Measurements from ENCODE around the gene LGMN. TPM values are rescaled to one million over a fixed set of nuclear protein-coding genes. Genes with fewer than 3 reads are reported as not detected.
"Not testable (repeated sequence)": the region's sequence is repeated elsewhere in the genome, so short reads cannot be mapped to it uniquely, and the experiment has no call there.

The LGMN gene
- total RNA-seq, 1 donor from 2014 or later: 90.3 TPM

DNA sequence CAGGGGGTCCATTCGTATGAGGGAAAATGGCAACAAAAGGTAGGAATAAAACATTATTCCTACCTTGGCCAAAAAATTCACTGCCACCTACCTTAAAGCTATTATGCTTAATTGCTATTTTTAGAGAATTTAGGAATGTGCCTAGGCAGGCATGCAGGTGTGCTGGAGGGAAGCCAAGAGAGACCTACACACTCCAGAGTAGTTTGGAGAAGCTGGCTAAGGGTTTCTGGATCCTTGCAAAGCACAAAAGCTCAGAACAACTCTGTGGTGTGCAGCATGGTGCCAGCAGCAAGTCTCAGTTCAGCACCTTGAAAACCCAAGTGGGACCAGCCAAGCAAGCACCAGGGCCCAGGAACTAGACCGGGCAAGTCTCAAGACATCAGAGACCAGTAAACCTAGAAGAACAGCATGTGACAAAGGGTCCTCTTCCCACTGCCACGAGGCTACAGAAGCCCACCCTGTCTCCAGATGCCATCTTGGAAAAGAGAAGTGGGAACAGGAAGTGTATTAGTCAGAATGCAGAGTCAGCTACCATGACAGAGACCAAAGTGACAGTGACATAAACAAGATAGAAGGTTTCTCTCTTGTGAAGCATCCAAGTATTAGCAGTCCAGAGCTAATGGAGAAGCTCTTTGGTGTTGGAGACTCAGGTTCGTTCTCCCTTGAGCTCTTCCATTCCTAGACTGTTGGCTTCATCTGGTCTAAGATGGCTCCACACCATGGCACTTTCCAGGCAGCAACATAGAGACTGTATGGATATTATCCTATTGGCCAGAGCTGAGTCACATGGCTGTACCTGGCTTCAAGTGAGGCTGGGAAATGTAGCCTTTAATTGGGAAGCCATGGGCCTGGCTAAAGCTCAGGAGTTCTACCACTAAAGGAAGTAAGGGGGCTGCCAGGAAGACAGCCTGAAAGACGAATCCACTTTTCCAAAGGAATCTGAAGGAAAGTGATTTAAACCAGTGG, 15.5 kb upstream of the LGMN start:
- not testable (repeated sequence) for H3K36me3 ChIP-seq (ENCODE audit: control insufficient read depth in 3 of 3, insufficient read depth in 3 of 3, low read length in 3 of 3); H3K9ac ChIP-seq (ENCODE audit: low read depth in 1 of 3, low read length in 3 of 3); H3K9me3 ChIP-seq (ENCODE audit: control insufficient read depth in 3 of 3, low read length in 3 of 3); H3K27me3 ChIP-seq (ENCODE audit: control insufficient read depth in 3 of 3, insufficient read depth in 3 of 3, low read length in 3 of 3); H3K4me1 ChIP-seq (ENCODE audit: control insufficient read depth in 3 of 3, insufficient read depth in 3 of 3, low read length in 3 of 3); H3K4me3 ChIP-seq (ENCODE audit: low read length in 3 of 3); H3K27ac ChIP-seq (ENCODE audit: low read depth, low read length)

DNA sequence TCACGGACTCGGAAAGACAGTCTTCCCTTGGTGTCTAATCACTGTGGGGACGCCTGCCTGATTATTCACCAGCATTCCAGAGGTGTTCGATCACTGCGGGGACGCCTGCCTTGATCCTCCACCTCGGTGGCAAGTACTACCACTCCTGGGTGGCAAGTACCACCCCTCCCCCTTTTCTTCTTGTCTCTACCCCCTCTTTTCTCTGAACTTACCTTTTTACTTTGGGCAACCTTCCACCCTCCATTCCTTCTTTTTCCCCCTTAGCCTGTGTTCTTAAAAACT, 12.0 kb upstream of the LGMN start:
- H3K36me3 ChIP-seq (ENCODE audit: control insufficient read depth in 3 of 3, insufficient read depth in 3 of 3, low read length in 3 of 3): no peaks in the 10 kb centered on the region
- H3K4me3 ChIP-seq (ENCODE audit: low read length in 3 of 3): no peak overlapping the region
- no peak overlapping the region for H3K27ac ChIP-seq (ENCODE audit: low read depth, low read length)
- H3K9me3 ChIP-seq (ENCODE audit: control insufficient read depth in 3 of 3, low read length in 3 of 3): no peaks in the 10 kb centered on the region
- no peaks in the 10 kb centered on the region for H3K4me1 ChIP-seq (ENCODE audit: control insufficient read depth in 3 of 3, insufficient read depth in 3 of 3, low read length in 3 of 3)
- H3K9ac ChIP-seq (ENCODE audit: low read depth in 1 of 3, low read length in 3 of 3): no peak overlapping the region
- peaks cover 0 to 5% (median 0%) of the 10 kb centered on the region in 3 donors for H3K27me3 ChIP-seq (ENCODE audit: control insufficient read depth in 3 of 3, insufficient read depth in 3 of 3, low read length in 3 of 3)

DNA sequence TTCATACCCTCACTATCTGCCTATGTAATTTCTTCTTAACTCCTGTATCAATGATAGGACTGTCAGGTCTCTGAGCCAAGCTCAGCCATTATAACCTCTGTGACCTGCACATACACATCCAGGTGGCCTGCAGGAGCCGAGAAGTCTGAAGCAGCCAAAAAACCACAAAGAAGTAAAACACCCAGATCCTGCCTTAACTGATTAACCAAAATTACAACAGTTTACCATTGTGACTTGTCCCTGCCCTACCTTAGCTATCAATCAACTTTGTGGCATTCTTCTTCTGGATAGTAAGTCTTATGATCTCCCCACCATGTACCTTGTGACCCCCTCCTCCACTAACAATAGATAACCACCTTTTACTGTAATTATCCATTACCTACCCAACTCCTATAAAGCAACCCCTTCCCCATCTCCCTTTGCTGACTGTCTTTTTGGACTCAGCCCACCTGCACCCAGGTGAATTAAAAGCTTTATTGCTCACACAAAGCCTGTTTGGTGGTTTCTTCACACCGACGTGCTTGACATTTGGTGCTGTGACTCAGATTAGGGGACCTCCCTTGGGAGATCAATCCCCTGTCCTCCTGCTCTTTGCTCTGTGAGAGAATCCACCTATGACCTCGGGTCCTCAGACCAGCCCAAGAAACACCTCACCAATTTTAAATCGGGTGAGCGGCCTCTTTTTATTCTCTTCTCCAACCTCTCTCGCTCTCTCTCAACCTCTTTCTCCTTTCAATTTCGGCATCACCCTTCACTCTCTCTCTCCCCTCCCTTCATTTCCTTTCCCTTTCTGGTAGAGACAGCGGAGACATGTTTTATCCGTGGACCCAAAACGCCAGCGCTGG, 11.5 kb upstream of the LGMN start:
- Histone ChIP-seq H3K27ac (ENCODE audit: low read depth, low read length) (no peak overlapping the region), H3K36me3 (ENCODE audit: control insufficient read depth in 3 of 3, insufficient read depth in 3 of 3, low read length in 3 of 3) (no peaks in the 10 kb centered on the region), H3K9ac (ENCODE audit: low read depth in 1 of 3, low read length in 3 of 3) (no peak overlapping the region), H3K27me3 (ENCODE audit: control insufficient read depth in 3 of 3, insufficient read depth in 3 of 3, low read length in 3 of 3) (peaks cover 0 to 5% (median 0%) of the 10 kb centered on the region in 3 donors), H3K9me3 (ENCODE audit: control insufficient read depth in 3 of 3, low read length in 3 of 3) (no peaks in the 10 kb centered on the region), H3K4me1 (ENCODE audit: control insufficient read depth in 3 of 3, insufficient read depth in 3 of 3, low read length in 3 of 3) (no peaks in the 10 kb centered on the region), H3K4me3 (ENCODE audit: low read length in 3 of 3) (no peak overlapping the region)

DNA sequence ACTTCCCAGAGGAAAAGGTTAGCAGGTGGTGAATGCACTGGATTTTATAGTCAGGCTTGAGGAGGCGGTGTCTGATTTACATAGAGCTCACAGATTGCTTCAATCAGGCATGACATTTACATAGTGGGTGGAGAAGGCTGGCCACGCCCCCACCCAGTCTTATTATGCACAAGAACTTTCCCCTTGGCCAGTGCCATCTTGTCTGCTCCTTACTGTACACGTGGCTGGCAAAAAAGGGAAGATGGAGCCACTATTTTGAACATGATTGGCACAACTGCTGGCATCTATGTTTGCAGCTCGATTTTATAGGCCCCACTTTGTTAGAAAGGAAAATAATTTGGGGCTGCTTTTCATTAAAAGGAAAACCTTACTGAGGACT, 10.9 kb upstream of the LGMN start:
- peaks cover 0 to 5% (median 0%) of the 10 kb centered on the region in 3 donors for H3K27me3 ChIP-seq (ENCODE audit: control insufficient read depth in 3 of 3, insufficient read depth in 3 of 3, low read length in 3 of 3)
- H3K27ac ChIP-seq (ENCODE audit: low read depth, low read length): no peak overlapping the region
- H3K4me3 ChIP-seq (ENCODE audit: low read length in 3 of 3): no peak overlapping the region
- no peaks in the 10 kb centered on the region for H3K36me3 ChIP-seq (ENCODE audit: control insufficient read depth in 3 of 3, insufficient read depth in 3 of 3, low read length in 3 of 3)
- H3K4me1 ChIP-seq (ENCODE audit: control insufficient read depth in 3 of 3, insufficient read depth in 3 of 3, low read length in 3 of 3): no peaks in the 10 kb centered on the region
- H3K9ac ChIP-seq (ENCODE audit: low read depth in 1 of 3, low read length in 3 of 3): no peak overlapping the region
- no peaks in the 10 kb centered on the region for H3K9me3 ChIP-seq (ENCODE audit: control insufficient read depth in 3 of 3, low read length in 3 of 3)

DNA sequence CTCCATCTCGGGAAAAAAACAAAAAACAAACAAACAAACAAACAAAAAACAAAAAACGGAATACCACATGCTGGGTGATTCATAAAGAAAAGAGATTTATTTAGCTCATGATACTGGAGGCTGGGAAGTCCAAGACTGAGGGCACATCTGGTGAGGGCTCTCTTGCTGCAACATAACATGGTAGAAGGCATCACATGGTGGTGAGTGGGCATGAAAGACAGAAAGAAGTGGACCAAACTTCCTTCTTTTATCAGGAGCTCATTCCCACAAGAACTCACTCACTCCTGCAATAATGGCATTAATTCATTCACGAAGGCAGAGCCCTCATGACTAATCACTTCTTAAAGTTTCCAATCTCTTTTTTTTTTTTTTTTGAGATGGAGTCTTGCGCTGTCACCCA, 8.0 kb upstream of the LGMN start:
- H3K9me3 ChIP-seq (ENCODE audit: control insufficient read depth in 3 of 3, low read length in 3 of 3): no peaks in the 10 kb centered on the region
- H3K36me3 ChIP-seq (ENCODE audit: control insufficient read depth in 3 of 3, insufficient read depth in 3 of 3, low read length in 3 of 3): no peaks in the 10 kb centered on the region
- H3K27ac ChIP-seq (ENCODE audit: low read depth, low read length): no peak overlapping the region
- H3K27me3 ChIP-seq (ENCODE audit: control insufficient read depth in 3 of 3, insufficient read depth in 3 of 3, low read length in 3 of 3): peaks cover 0 to 5% (median 0%) of the 10 kb centered on the region in 3 donors
- H3K4me3 ChIP-seq (ENCODE audit: low read length in 3 of 3): no peak overlapping the region
- H3K9ac ChIP-seq (ENCODE audit: low read depth in 1 of 3, low read length in 3 of 3): no peak overlapping the region
- H3K4me1 ChIP-seq (ENCODE audit: control insufficient read depth in 3 of 3, insufficient read depth in 3 of 3, low read length in 3 of 3): no peaks in the 10 kb centered on the region

DNA sequence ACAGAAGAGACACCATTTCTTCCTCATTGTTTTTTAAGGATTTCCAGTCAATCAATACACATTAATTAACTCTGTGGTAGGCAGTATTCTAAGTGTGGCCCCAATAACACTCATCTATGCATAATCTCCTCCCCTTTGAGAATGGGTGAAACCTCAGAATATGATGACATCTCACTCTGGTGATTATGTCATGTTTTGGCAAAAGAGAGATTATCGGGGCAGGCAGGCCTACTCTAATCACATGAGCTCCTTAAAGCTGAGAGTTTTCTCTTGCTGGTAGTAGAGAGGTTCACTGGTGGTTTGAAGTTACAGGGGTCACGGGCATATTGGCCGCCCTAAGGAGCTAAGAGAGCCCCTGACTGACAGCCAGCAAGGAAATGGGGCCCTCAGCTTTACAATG, 7.1 kb upstream of the LGMN start:
- H3K27ac ChIP-seq (ENCODE audit: low read depth, low read length): no peak overlapping the region
- H3K9ac ChIP-seq (ENCODE audit: low read depth in 1 of 3, low read length in 3 of 3): no peak overlapping the region
- H3K9me3 ChIP-seq (ENCODE audit: control insufficient read depth in 3 of 3, low read length in 3 of 3): no peaks in the 10 kb centered on the region
- no peak overlapping the region for H3K4me3 ChIP-seq (ENCODE audit: low read length in 3 of 3)
- H3K4me1 ChIP-seq (ENCODE audit: control insufficient read depth in 3 of 3, insufficient read depth in 3 of 3, low read length in 3 of 3): no peaks in the 10 kb centered on the region
- H3K27me3 ChIP-seq (ENCODE audit: control insufficient read depth in 3 of 3, insufficient read depth in 3 of 3, low read length in 3 of 3): no peaks in the 10 kb centered on the region
- H3K36me3 ChIP-seq (ENCODE audit: control insufficient read depth in 3 of 3, insufficient read depth in 3 of 3, low read length in 3 of 3): no peaks in the 10 kb centered on the region

DNA sequence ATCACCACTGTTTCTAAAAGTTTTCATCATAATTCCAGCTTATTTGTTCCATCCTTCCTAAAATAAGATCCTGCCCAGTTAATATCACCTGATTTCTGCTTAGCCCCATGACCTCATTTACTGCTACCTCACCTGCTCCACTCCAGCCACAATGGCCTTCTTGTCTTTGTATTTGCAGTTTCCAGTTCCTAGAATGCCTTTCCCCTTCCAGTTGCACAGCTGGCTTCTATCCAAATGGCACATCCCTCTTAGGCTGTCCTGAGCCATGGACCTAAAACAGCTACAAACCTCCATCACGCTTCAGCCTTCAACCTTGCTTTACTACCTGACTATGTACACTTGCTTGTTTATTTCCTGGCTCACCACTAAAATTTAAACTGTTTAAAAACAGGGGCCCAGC, 6.5 kb upstream of the LGMN start:
- H3K4me3 ChIP-seq (ENCODE audit: low read length in 3 of 3): no peak overlapping the region
- H3K27me3 ChIP-seq (ENCODE audit: control insufficient read depth in 3 of 3, insufficient read depth in 3 of 3, low read length in 3 of 3): no peaks in the 10 kb centered on the region
- H3K36me3 ChIP-seq (ENCODE audit: control insufficient read depth in 3 of 3, insufficient read depth in 3 of 3, low read length in 3 of 3): no peaks in the 10 kb centered on the region
- no peak overlapping the region for H3K9ac ChIP-seq (ENCODE audit: low read depth in 1 of 3, low read length in 3 of 3)
- no peaks in the 10 kb centered on the region for H3K9me3 ChIP-seq (ENCODE audit: control insufficient read depth in 3 of 3, low read length in 3 of 3)
- H3K4me1 ChIP-seq (ENCODE audit: control insufficient read depth in 3 of 3, insufficient read depth in 3 of 3, low read length in 3 of 3): no peaks in the 10 kb centered on the region
- no peak overlapping the region for H3K27ac ChIP-seq (ENCODE audit: low read depth, low read length)

DNA sequence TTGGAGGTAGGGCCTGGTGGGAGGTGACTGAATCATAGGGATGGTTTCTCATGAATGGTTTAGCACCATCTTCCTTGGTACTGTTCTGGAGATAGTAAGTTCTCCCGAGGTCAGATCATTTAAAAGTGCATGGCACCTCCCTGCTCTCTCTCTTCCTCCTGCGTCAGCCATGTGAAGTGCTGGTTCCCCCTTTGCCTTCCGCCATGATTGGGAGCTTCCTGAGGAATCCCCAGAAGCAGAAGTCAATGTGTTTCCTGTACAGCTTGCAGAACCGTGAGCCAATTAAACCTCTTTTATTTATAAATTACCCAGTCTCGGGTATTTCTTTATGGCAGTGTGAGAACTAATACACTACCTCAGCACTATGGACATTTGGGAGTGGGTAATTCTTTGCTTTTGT, 4.8 kb upstream of the LGMN start:
- no peaks in the 10 kb centered on the region for H3K9me3 ChIP-seq (ENCODE audit: control insufficient read depth in 3 of 3, low read length in 3 of 3)
- H3K36me3 ChIP-seq (ENCODE audit: control insufficient read depth in 3 of 3, insufficient read depth in 3 of 3, low read length in 3 of 3): no peaks in the 10 kb centered on the region
- H3K27ac ChIP-seq (ENCODE audit: low read depth, low read length): no peak overlapping the region
- no peak overlapping the region for H3K9ac ChIP-seq (ENCODE audit: low read depth in 1 of 3, low read length in 3 of 3)
- H3K4me1 ChIP-seq (ENCODE audit: control insufficient read depth in 3 of 3, insufficient read depth in 3 of 3, low read length in 3 of 3): peaks cover 0 to 1% (median 0%) of the 10 kb centered on the region in 3 donors
- H3K4me3 ChIP-seq (ENCODE audit: low read length in 3 of 3): no peak overlapping the region
- no peaks in the 10 kb centered on the region for H3K27me3 ChIP-seq (ENCODE audit: control insufficient read depth in 3 of 3, insufficient read depth in 3 of 3, low read length in 3 of 3)

DNA sequence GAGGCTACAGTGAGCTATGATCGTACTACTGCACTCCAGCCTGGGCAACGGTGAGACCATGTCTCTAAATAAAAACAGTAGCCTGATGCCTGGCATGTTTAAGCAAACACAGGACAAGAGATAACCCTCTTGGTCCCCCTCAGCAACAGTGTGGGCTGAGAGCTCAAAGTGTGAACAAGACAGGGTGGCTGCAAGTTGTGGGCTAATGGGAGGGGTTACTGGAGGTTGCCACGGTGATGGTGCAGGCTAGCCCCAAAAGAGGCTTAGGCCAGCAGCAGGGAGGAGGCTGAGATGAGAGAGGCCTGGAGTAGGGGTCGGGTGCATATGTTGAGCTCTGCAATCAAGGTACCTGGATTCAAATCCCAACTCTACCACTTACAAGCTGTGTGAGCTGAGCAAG, 3.4 kb upstream of the LGMN start:
- peaks cover 5 to 15% (median 7%) of the 10 kb centered on the region in 3 donors for H3K4me1 ChIP-seq (ENCODE audit: control insufficient read depth in 3 of 3, insufficient read depth in 3 of 3, low read length in 3 of 3)
- no peaks in the 10 kb centered on the region for H3K36me3 ChIP-seq (ENCODE audit: control insufficient read depth in 3 of 3, insufficient read depth in 3 of 3, low read length in 3 of 3)
- no peak overlapping the region for H3K4me3 ChIP-seq (ENCODE audit: low read length in 3 of 3)
- no peak overlapping the region for H3K27ac ChIP-seq (ENCODE audit: low read depth, low read length)
- no peaks in the 10 kb centered on the region for H3K27me3 ChIP-seq (ENCODE audit: control insufficient read depth in 3 of 3, insufficient read depth in 3 of 3, low read length in 3 of 3)
- H3K9ac ChIP-seq (ENCODE audit: low read depth in 1 of 3, low read length in 3 of 3): no peak overlapping the region
- no peaks in the 10 kb centered on the region for H3K9me3 ChIP-seq (ENCODE audit: control insufficient read depth in 3 of 3, low read length in 3 of 3)

DNA sequence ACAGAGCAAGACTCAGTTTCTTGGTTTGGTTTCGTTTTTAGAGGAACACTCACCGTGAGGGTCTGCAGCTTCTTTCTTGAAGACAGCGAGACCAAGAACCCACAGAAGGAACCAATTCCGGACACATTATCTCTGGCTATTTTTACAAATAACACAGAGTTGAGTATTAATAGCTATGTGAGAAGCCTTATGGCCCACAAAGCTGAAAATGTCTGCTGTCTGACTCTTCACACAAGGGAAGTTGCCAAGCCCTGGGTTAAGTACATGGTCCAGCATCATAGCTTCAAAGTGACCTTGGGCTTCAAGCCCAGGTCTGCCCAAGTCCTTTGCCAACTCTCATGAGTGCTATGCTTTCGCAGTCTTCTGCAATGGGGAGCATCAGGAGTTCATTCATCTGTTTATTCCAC, 2.6 kb upstream of the LGMN start:
- H3K36me3 ChIP-seq (ENCODE audit: control insufficient read depth in 3 of 3, insufficient read depth in 3 of 3, low read length in 3 of 3): no peaks in the 10 kb centered on the region
- no peaks in the 10 kb centered on the region for H3K9me3 ChIP-seq (ENCODE audit: control insufficient read depth in 3 of 3, low read length in 3 of 3)
- H3K9ac ChIP-seq (ENCODE audit: low read depth in 1 of 3, low read length in 3 of 3): no peak overlapping the region
- peaks cover 5 to 15% (median 7%) of the 10 kb centered on the region in 3 donors for H3K4me1 ChIP-seq (ENCODE audit: control insufficient read depth in 3 of 3, insufficient read depth in 3 of 3, low read length in 3 of 3)
- no peak overlapping the region for H3K4me3 ChIP-seq (ENCODE audit: low read length in 3 of 3)
- no peaks in the 10 kb centered on the region for H3K27me3 ChIP-seq (ENCODE audit: control insufficient read depth in 3 of 3, insufficient read depth in 3 of 3, low read length in 3 of 3)
- H3K27ac ChIP-seq (ENCODE audit: low read depth, low read length): no peak overlapping the region
